Fibroblast of lung (primary cell): ENCODE data around the gene ARRDC1. TPM values are rescaled to one million over a fixed set of nuclear protein-coding genes. Genes with fewer than 3 reads are reported as not detected.

Source experiments
- DNase-seq, 2 donors: peaks; one replicate each; pipeline versions ENCODE4 v3.0.0 to v3.0.0-alpha.2; 2010; ENCODE audit warnings: low read depth in 2 of 2
- H2AFZ ChIP-seq: 2 replicates; pipeline ENCODE4 v1.5.1; 2012; ENCODE audit warnings: low read length, control low read depth, inconsistent platforms
- H3K27ac ChIP-seq: 2 replicates; pipeline ENCODE4 v1.5.1; 2011; ENCODE audit warnings: low read length, control low read depth; ENCODE audit not compliant: insufficient read depth
- H3K27me3 ChIP-seq: 2 replicates; pipeline ENCODE4 v1.5.1; 2011; ENCODE audit warnings: mild to moderate bottlenecking, low read length; ENCODE audit not compliant: control insufficient read depth, insufficient read depth
- H3K36me3 ChIP-seq: 2 replicates; pipeline ENCODE4 v1.5.1; 2011; ENCODE audit warnings: low read length; ENCODE audit not compliant: control insufficient read depth, insufficient read depth
- H3K4me1 ChIP-seq: 2 replicates; pipeline ENCODE4 v1.5.1; 2011; ENCODE audit warnings: low read length; ENCODE audit not compliant: control insufficient read depth, insufficient read depth; ENCODE audit errors: extremely low read depth
- H3K4me2 ChIP-seq: 2 replicates; pipeline ENCODE4 v1.5.1; 2011; ENCODE audit warnings: low read length, control low read depth; ENCODE audit not compliant: insufficient read depth; ENCODE audit errors: extremely low read depth
- H3K4me3 ChIP-seq, 4 experiments: fragments of 200-600 bp in 1 of 4; sonication (generic) in 1 of 4; replicated peaks in 1 of 4; 2 replicates each; pipeline ENCODE4 v1.5.1; 2011 to 2016; ENCODE audit warnings: low read length in 4 of 4, low read depth in 3 of 4, mild to moderate bottlenecking in 3 of 4, control low read depth in 2 of 4, inconsistent platforms in 1 of 4, mixed read lengths in 1 of 4; ENCODE audit not compliant: insufficient read depth in 1 of 4; ENCODE audit errors: control extremely low read depth in 1 of 4
- H3K79me2 ChIP-seq: 2 replicates; pipeline ENCODE4 v1.5.1; 2012; ENCODE audit warnings: mild to moderate bottlenecking, low read length, inconsistent platforms; ENCODE audit not compliant: control insufficient read depth, insufficient read depth
- H3K9ac ChIP-seq: 2 replicates; pipeline ENCODE4 v1.5.1; 2011; ENCODE audit warnings: mild to moderate bottlenecking, low read length, control low read depth; ENCODE audit not compliant: insufficient read depth
- H3K9me3 ChIP-seq: 2 replicates; pipeline ENCODE4 v1.5.1; 2012; ENCODE audit warnings: low read depth, low read length; ENCODE audit not compliant: control insufficient read depth, insufficient read depth
- H4K20me1 ChIP-seq: 2 replicates; pipeline ENCODE4 v1.5.1; 2011; ENCODE audit warnings: low read length; ENCODE audit not compliant: control insufficient read depth, insufficient read depth; ENCODE audit errors: extremely low read depth
- CTCF ChIP-seq, 2 donors: IDR thresholded peaks in 1 of 2; conservative IDR thresholded peaks in 1 of 2; 1 replicate in 1 of 2; 2 replicates in 1 of 2; pipeline ENCODE4 v1.5.1; 2011 to 2012; ENCODE audit warnings: low read length in 2 of 2, control low read depth in 1 of 2, inconsistent platforms in 1 of 2, low read depth in 1 of 2, mild to moderate bottlenecking in 1 of 2
- EZH2 ChIP-seq: IDR thresholded peaks from 2 replicates; pipeline ENCODE4 v1.5.1; 2012; ENCODE audit warnings: low read length, control low read depth, mild to moderate bottlenecking; ENCODE audit errors: missing control alignments
- polyA plus RNA-seq, 2 donors: library from polyadenylated mRNA; depleted of rRNA in 1 of 2; stranded (reverse) in 1 of 2; unstranded in 1 of 2; fragments of >200 nt; gene quantifications; 2 replicates each; pipeline ENCODE4 v1.2.1, GENCODE V29; 2011 to 2012; ENCODE audit warnings: missing spikeins in 1 of 2
- total RNA-seq: library from RNA; depleted of rRNA; stranded (reverse); fragments of >200 nt; gene quantifications from 2 replicates; pipeline ENCODE4 v1.2.1, GENCODE V29; 2014

Gene ARRDC1
- total and polyA plus RNA-seq, 2 donors (not counting 1 experiment from before 2014, with no cell fraction given) = 8.3 to 17.2 TPM

GRCh38 chr9:137630679-137631078, 25.2 kb downstream of the ARRDC1 start:
- Histone ChIP-seq H3K9me3 (no peaks in the 10 kb centered on the region), H3K36me3 (no peaks in the 10 kb centered on the region), H3K4me3 (no peak overlapping the region), H3K4me1 (peaks cover 16% of the 10 kb centered on the region), H2AFZ (no peak overlapping the region), H3K9ac (no peak overlapping the region), H3K4me2 (no peak overlapping the region), H3K27ac (peak overlapping the region; percentile 46), H3K27me3 (no peaks in the 10 kb centered on the region), H4K20me1 (no peaks in the 10 kb centered on the region), H3K79me2 (peaks cover 82% of the 10 kb centered on the region)
- no peak for TF ChIP-seq EZH2
- TF ChIP-seq CTCF (conservative IDR thresholded peaks at IDR 0.05 in 1 of 2, IDR thresholded peaks at IDR 0.05 in 1 of 2; ENCODE audit: low read depth in 1 of 2, low read length in 2 of 2) = no peak
- no peak for DNase-seq

- Histone ChIP-seq H3K4me2 (no peak overlapping the region), H2AFZ (no peak overlapping the region), H3K4me3 (no peak overlapping the region), H3K79me2 (peaks cover 83% of the 10 kb centered on the region), H3K36me3 (no peaks in the 10 kb centered on the region), H3K9me3 (no peaks in the 10 kb centered on the region), H3K4me1 (peaks cover 16% of the 10 kb centered on the region), H4K20me1 (no peaks in the 10 kb centered on the region), H3K27me3 (no peaks in the 10 kb centered on the region), H3K27ac (peak overlapping the region; percentile 46), H3K9ac (no peak overlapping the region)
- TF ChIP-seq EZH2 (no peak), CTCF (conservative IDR thresholded peaks at IDR 0.05 in 1 of 2, IDR thresholded peaks at IDR 0.05 in 1 of 2; ENCODE audit: low read depth in 1 of 2, low read length in 2 of 2) (no peak)
- DNase-seq = no peak
Observed at GRCh38 chr9:137631345-137632229, 26.1 kb downstream of the ARRDC1 start.

GRCh38 chr9:137632230-137633161, 27.0 kb downstream of the ARRDC1 start:
- DNase-seq = peak in 1 of 2 donors; percentile 15
- no peaks in the 10 kb centered on the region for H4K20me1 ChIP-seq
- no peak overlapping the region for H3K9ac ChIP-seq
- no peak overlapping the region for H2AFZ ChIP-seq
- H3K9me3 ChIP-seq = no peaks in the 10 kb centered on the region
- H3K27ac ChIP-seq = peak overlapping the region; percentile 31
- H3K79me2 ChIP-seq = peaks cover 77% of the 10 kb centered on the region
- peaks cover 16% of the 10 kb centered on the region for H3K4me1 ChIP-seq
- H3K4me3 ChIP-seq = no peak overlapping the region
- H3K36me3 ChIP-seq = no peaks in the 10 kb centered on the region
- no peak overlapping the region for H3K4me2 ChIP-seq
- H3K27me3 ChIP-seq = no peaks in the 10 kb centered on the region
- no peak for TF ChIP-seq CTCF (conservative IDR thresholded peaks at IDR 0.05 in 1 of 2, IDR thresholded peaks at IDR 0.05 in 1 of 2; ENCODE audit: low read depth in 1 of 2, low read length in 2 of 2)
- no peak for TF ChIP-seq EZH2
